Heart left ventricle (tissue), 16 donors: ENCODE measurements around the gene MAPK7. TPM values are rescaled to one million over a fixed set of nuclear protein-coding genes. Genes with fewer than 3 reads are reported as not detected.
"Not testable (repeated sequence)": the region's sequence is repeated elsewhere in the genome, so short reads cannot be mapped to it uniquely, and the experiment has no call there.

ENCODE experiments used
- ATAC-seq, 4 donors: fragments of 200-7000 bp; cut with Tn5 transposase; one replicate each; pipeline ENCODE4 v1.9.1; 2020 to 2022; ENCODE audit warnings: moderate library complexity in 4 of 4, mild to moderate bottlenecking in 3 of 4, moderate number of reproducible peaks in 1 of 4
- DNase-seq, 5 donors: peaks; one replicate each; pipeline ENCODE4 v3.0.0-alpha.2; 2020
- H3K27ac ChIP-seq, 12 donors: fragments of 200-600 bp; sonication (generic) in 4 of 12; one replicate each; pipeline versions ENCODE4 v1.5.0 to v1.8.0; 2016 to 2022; ENCODE audit warnings: mild to moderate bottlenecking in 2 of 12
- H3K27me3 ChIP-seq, 9 donors: fragments of 200-600 bp; sonication (generic) in 2 of 9; one replicate each; pipeline versions ENCODE4 v1.5.1 to v1.8.0; 2016 to 2022; ENCODE audit warnings: mild to moderate bottlenecking in 3 of 9
- H3K36me3 ChIP-seq, 9 donors: fragments of 200-600 bp; sonication (generic) in 2 of 9; one replicate each; pipeline versions ENCODE4 v1.5.0 to v1.8.0; 2018 to 2022; ENCODE audit warnings: mild to moderate bottlenecking in 2 of 9
- H3K4me1 ChIP-seq, 12 donors: fragments of 200-600 bp; sonication (generic) in 4 of 12; one replicate each; pipeline versions ENCODE4 v1.5.0 to v1.8.0; 2016 to 2022; ENCODE audit warnings: mild to moderate bottlenecking in 3 of 12
- H3K4me3 ChIP-seq, 12 donors: fragments of 200-600 bp; sonication (generic) in 4 of 12; one replicate each; pipeline versions ENCODE4 v1.5.0 to v1.8.0; 2017 to 2022; ENCODE audit warnings: mild to moderate bottlenecking in 9 of 12, moderate library complexity in 4 of 12
- H3K9me3 ChIP-seq, 12 donors: fragments of 200-600 bp; sonication (generic) in 4 of 12; one replicate each; pipeline versions ENCODE4 v1.5.0 to v1.8.0; 2016 to 2022; ENCODE audit warnings: mild to moderate bottlenecking in 1 of 12
- CTCF ChIP-seq, 12 donors: fragments of 200-600 bp; sonication (generic) in 4 of 12; IDR thresholded peaks; one replicate each; pipeline versions ENCODE4 v1.5.0 to v1.8.0; 2018 to 2022; ENCODE audit warnings: antibody characterized with exemption in 12 of 12, mild to moderate bottlenecking in 5 of 12
- POLR2A ChIP-seq, 2 donors: fragments of 450-650 bp; IDR thresholded peaks; one replicate each; pipeline ENCODE4 v1.6.1; 2017; ENCODE audit warnings: antibody characterized with exemption in 2 of 2, mild to moderate bottlenecking in 2 of 2, moderate library complexity in 2 of 2
- WGBS, 4 donors: extraction: QIAGEN DNeasy Blood & Tissue Kit in 2 of 4; methylation state at CpG; one replicate each; pipeline versions ENCODE4 v1.1.5 to v1.1.7; 2013 to 2018; 5-methylcytosine and 5-hydroxymethylcytosine counted together
- intact Hi-C, 10 donors: fragments of 100-400 bp; cut with DNase I; formaldehyde crosslinking; loops; one replicate each; pipeline versions ENCODE4 v1.11.1 to v1.14.2; 2022
- polyA plus RNA-seq, 2 donors: library from polyadenylated mRNA; stranded (reverse); fragments of 200-250 nt; gene quantifications; one replicate each; pipeline ENCODE4 v1.2.3, GENCODE V29; 2013
- total RNA-seq, 9 donors: library from RNA; depleted of rRNA in 2 of 9; stranded (reverse); fragments of >200 nt in 2 of 9; fragmentation: NEBNext Ultra II Directional in 3 of 9; extraction: Animal tissue kit (Norgen Biotek cat#: 25700) in 3 of 9; gene quantifications; one replicate each; pipeline versions ENCODE4 v1.1.0 to v1.2.4, GENCODE V29; 2016 to 2023
- donor health status: ischemic (EF 13 %, LVEDD 7.1; RV severe dilation, severe dysfunction).
- donor health status: healthy with polysubstance abuse.
- donor health status: DM: no; HTN: yes; CAD: no.
- donor health status: DM: no; HTN: no; CAD: no.
- donor health status: ischemic (EF 25% LVEDD 6.9; RV normal size, moderate dysfunction).
- donor health status: ischemic (EF 25% LVEDD 5.7; RV mildly dilated, moderate dysfunction).
- donor health status: healthy.
- donor health status: DM: yes; HTN: yes; CAD: no.
- donor health status: ischemic (EF 35%, LVEDD 5.7; RV mildly dilated, moderate dysfunction).
- donor health status: nonischemic (EF 11% LVEDD 7.7; RV severe dilation, severe dysfunction).
- donor health status: DM: yes; HTN: yes; CAD: no.
- donor health status: PGD.
- donor health status: ischemic (EF 29% LVEDD 5.4; RV normal size, mild dysfunction).
- donor health status: nonischemic (EF 23%, LVEDD 6.1; RV moderate dilation, normal function).

The MAPK7 gene
- total and polyA plus RNA-seq, 11 donors, result 5.7 to 25.4 (median 12.1) TPM

- Histone ChIP-seq H3K9me3 (no peaks in the 10 kb centered on the region), H3K36me3 (no peaks in the 10 kb centered on the region), H3K27ac (peak overlapping the region in 1 of 12 donors; percentile 87), H3K4me1 (peaks cover 10 to 48% (median 33%) of the 10 kb centered on the region in 12 donors), H3K27me3 (no peaks in the 10 kb centered on the region), H3K4me3 (no peak overlapping the region)
- DNase-seq (peak in 1 of 5 donors; percentile 7), ATAC-seq (no peak)
- TF ChIP-seq CTCF (IDR thresholded peaks at IDR 0.05) (no peak), POLR2A (IDR thresholded peaks at IDR 0.05) (no peak)
- intact Hi-C loops, result loop anchor here in 1 of 10 donors (5.0 kb wide), 1 partner anchor 86 kb away; no protein-coding TSS in a partner anchor
- WGBS, 4 donors, result 87 to 93% (median 89%) methylated on average over 9 of the region's 9 CpGs
Observed at GRCh38 chr17:19348081-19348650, 30.1 kb upstream of the MAPK7 start.

GRCh38 chr17:19348806-19349205, 29.5 kb upstream of the MAPK7 start:
- WGBS, 4 donors, result 96 to 97% (median 97%) methylated on average over 9 of the region's 9 CpGs
- no peak for ATAC-seq
- TF ChIP-seq CTCF (IDR thresholded peaks at IDR 0.05), result no peak
- no peak for TF ChIP-seq POLR2A (IDR thresholded peaks at IDR 0.05)
- intact Hi-C loops, result loop anchor here in 1 of 10 donors (5.0 kb wide), 1 partner anchor 87 kb away; no protein-coding TSS in a partner anchor
- no peak overlapping the region for H3K4me3 ChIP-seq
- H3K27ac ChIP-seq, result no peak overlapping the region
- DNase-seq, result peak in 1 of 5 donors; percentile 17
- no peaks in the 10 kb centered on the region for H3K36me3 ChIP-seq
- no peaks in the 10 kb centered on the region for H3K27me3 ChIP-seq
- H3K4me1 ChIP-seq, result peaks cover 10 to 43% (median 33%) of the 10 kb centered on the region in 12 donors
- no peaks in the 10 kb centered on the region for H3K9me3 ChIP-seq

- DNase-seq, H3K9me3 ChIP-seq, H3K36me3 ChIP-seq, H3K27ac ChIP-seq, H3K4me3 ChIP-seq, intact Hi-C loops, H3K27me3 ChIP-seq, H3K4me1 ChIP-seq, ATAC-seq: not testable (repeated sequence)
- WGBS, 4 donors, result 94 to 97% (median 95%) methylated on average over 11 of the region's 11 CpGs
Observed at GRCh38 chr17:19353401-19353800, 24.9 kb upstream of the MAPK7 start.

- Histone ChIP-seq H3K27me3 (no peaks in the 10 kb centered on the region), H3K4me3 (no peak overlapping the region), H3K4me1 (no peaks in the 10 kb centered on the region), H3K27ac (no peak overlapping the region), H3K9me3 (no peaks in the 10 kb centered on the region), H3K36me3 (peaks cover 0 to 6% (median 0%) of the 10 kb centered on the region in 9 donors)
- DNase-seq, result no peak
- ATAC-seq, result no peak
- 81 to 95% (median 87%) methylated on average over 6 of the region's 6 CpGs for WGBS, 4 donors
- intact Hi-C loops, result no loop called here
- TF ChIP-seq CTCF (IDR thresholded peaks at IDR 0.05) (no peak), POLR2A (IDR thresholded peaks at IDR 0.05) (no peak)
Observed at GRCh38 chr17:19354748-19355147, 23.6 kb upstream of the MAPK7 start.

GRCh38 chr17:19357351-19357750, 20.9 kb upstream of the MAPK7 start:
- H3K27ac ChIP-seq, result no peak overlapping the region
- peaks cover 0 to 13% (median 6%) of the 10 kb centered on the region in 12 donors for H3K4me1 ChIP-seq
- H3K27me3 ChIP-seq, result no peaks in the 10 kb centered on the region
- ATAC-seq (no peak), DNase-seq (no peak)
- H3K9me3 ChIP-seq, result no peaks in the 10 kb centered on the region
- H3K4me3 ChIP-seq, result no peak overlapping the region
- TF ChIP-seq CTCF (IDR thresholded peaks at IDR 0.05) (no peak), POLR2A (IDR thresholded peaks at IDR 0.05) (no peak)
- peaks cover 0 to 6% (median 0%) of the 10 kb centered on the region in 9 donors for H3K36me3 ChIP-seq
- intact Hi-C loops, result no loop called here
- WGBS, 4 donors, result 86 to 93% (median 91%) methylated on average over 7 of the region's 7 CpGs
